ENCODE measurements around the gene NDUFV2.

The NDUFV2 gene

DNA sequence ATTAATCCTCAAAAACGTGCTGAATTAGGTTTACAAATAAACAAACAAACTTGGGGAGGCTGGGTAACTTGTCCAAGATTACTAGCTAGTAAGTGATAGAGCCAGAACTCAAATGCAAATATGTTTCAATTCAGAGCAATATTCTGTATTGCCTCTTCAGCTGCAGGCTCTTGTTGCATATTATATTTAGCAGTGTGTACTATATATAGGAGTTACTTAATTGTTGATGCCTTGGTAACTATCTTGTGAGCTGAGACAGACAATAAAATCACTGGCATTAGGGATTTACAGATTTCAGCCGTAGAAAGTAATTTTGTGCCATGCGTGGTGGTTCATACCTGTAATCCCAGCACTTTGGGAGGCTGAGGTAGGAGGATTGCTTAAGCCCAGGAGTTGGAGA lies 23.8 kb downstream of the NDUFV2 start:
- no peak overlapping the region for H3K4me3 ChIP-seq (ENCODE audit: low read length)
- DNase-seq (ENCODE audit: low read depth), result no peak
- no peak for TF ChIP-seq CTCF (IDR thresholded peaks at IDR 0.05; ENCODE audit: insufficient read depth, low read depth, low read length, missing control alignments)

- no peak for DNase-seq (ENCODE audit: low read depth)
- TF ChIP-seq CTCF (IDR thresholded peaks at IDR 0.05; ENCODE audit: insufficient read depth, low read depth, low read length, missing control alignments), result no peak
- no peak overlapping the region for H3K4me3 ChIP-seq (ENCODE audit: low read length)
Measured at GRCh38 chr18:9130195-9130594, 27.7 kb downstream of the NDUFV2 start.

GRCh38 chr18:9130806-9131205 lies 28.3 kb downstream of the NDUFV2 start:
- TF ChIP-seq CTCF (IDR thresholded peaks at IDR 0.05; ENCODE audit: insufficient read depth, low read depth, low read length, missing control alignments), result no peak

GRCh38 chr18:9132628-9133027 lies 30.1 kb downstream of the NDUFV2 start:
- TF ChIP-seq CTCF (IDR thresholded peaks at IDR 0.05; ENCODE audit: insufficient read depth, low read depth, low read length, missing control alignments), result no peak
- no peak for DNase-seq (ENCODE audit: low read depth)
- no peak overlapping the region for H3K4me3 ChIP-seq (ENCODE audit: low read length)

More at GRCh38 chr18:9130806-9131205, 28.3 kb downstream of the NDUFV2 start:
- no peak overlapping the region for H3K4me3 ChIP-seq (ENCODE audit: low read length)
- DNase-seq (ENCODE audit: low read depth), result peak; percentile 61

DNA sequence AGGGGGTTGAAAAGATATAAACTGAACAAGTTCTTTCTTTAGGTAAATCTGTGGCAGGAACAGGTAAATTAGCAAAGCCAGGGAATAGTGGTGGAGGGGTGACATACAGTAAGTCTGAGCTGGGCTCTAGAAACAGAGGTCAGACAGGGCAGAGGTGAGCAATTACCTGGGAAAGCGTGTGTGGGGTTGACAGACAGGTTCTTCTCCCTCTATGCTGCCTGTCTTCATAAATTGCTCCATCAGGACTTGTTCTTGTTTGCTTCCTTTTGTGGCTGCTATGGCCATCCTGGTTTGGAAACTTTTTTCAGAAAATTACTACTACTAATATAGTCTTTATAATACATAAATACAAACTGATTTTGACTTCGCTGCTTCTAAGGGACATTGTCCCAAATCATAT lies 30.7 kb downstream of the NDUFV2 start:
- DNase-seq (ENCODE audit: low read depth), result peak; percentile 75
- no peak for TF ChIP-seq CTCF (IDR thresholded peaks at IDR 0.05; ENCODE audit: insufficient read depth, low read depth, low read length, missing control alignments)

GRCh38 chr18:9135081-9135911 lies 32.8 kb downstream of the NDUFV2 start:
- peak overlapping the region; percentile 70 for H3K4me3 ChIP-seq (ENCODE audit: low read length)
- DNase-seq (ENCODE audit: low read depth), result no peak
- no peak for TF ChIP-seq CTCF (IDR thresholded peaks at IDR 0.05; ENCODE audit: insufficient read depth, low read depth, low read length, missing control alignments)

More for the DNA sequence above, 30.7 kb downstream of the NDUFV2 start:
- no peak overlapping the region for H3K4me3 ChIP-seq (ENCODE audit: low read length)

DNA sequence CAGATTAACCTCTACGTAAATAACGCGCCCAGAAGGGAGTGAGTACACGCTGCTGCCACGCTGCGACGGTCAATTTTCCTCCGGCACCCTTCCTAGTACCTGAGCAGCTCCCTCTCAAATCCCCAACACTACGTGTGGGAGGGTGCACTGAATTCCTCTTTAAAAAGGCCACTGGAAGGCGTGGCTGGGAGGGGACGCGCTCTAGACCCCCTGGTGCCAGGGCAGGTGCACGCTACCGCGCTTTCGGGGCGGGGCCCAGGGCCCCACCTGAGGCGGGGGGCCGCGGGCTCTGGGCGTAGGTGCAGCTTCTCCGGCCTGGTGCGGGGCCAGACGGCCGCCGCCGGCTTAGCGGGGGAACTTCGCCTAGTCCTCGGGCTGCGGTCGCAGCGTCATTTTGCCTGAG lies 33.4 kb downstream of the NDUFV2 start:
- no peak for TF ChIP-seq CTCF (IDR thresholded peaks at IDR 0.05; ENCODE audit: insufficient read depth, low read depth, low read length, missing control alignments)
- peak overlapping the region; percentile 70 for H3K4me3 ChIP-seq (ENCODE audit: low read length)
- DNase-seq (ENCODE audit: low read depth), result peak; percentile 61

Measured in epithelial cell of esophagus (primary cell).